MM.1S (cell line): ENCODE measurements around the gene KCNIP4.

Experiments
- EZH2 ChIP-seq: fragments of 300-600 bp; sonication (generic); optimal IDR thresholded peaks from 2 replicates; pipeline ENCODE3; 2017; ENCODE audit warnings: low read depth, mild to moderate bottlenecking, antibody characterized with exemption, low read length, mixed read lengths
- TF ChIP-seq, protein P1 (sequence below): fragments of 300-600 bp; sonication (generic); IDR thresholded peaks from 2 replicates; pipeline ENCODE4 v1.5.1; 2016; ENCODE audit warnings: antibody characterized with exemption, low read length, mixed read lengths

- TF ChIP-seq, protein P1, sequence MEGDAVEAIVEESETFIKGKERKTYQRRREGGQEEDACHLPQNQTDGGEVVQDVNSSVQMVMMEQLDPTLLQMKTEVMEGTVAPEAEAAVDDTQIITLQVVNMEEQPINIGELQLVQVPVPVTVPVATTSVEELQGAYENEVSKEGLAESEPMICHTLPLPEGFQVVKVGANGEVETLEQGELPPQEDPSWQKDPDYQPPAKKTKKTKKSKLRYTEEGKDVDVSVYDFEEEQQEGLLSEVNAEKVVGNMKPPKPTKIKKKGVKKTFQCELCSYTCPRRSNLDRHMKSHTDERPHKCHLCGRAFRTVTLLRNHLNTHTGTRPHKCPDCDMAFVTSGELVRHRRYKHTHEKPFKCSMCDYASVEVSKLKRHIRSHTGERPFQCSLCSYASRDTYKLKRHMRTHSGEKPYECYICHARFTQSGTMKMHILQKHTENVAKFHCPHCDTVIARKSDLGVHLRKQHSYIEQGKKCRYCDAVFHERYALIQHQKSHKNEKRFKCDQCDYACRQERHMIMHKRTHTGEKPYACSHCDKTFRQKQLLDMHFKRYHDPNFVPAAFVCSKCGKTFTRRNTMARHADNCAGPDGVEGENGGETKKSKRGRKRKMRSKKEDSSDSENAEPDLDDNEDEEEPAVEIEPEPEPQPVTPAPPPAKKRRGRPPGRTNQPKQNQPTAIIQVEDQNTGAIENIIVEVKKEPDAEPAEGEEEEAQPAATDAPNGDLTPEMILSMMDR, result no peak
- no peak for TF ChIP-seq EZH2
These were observed 865.2 kb downstream of the KCNIP4 start for GRCh38 chr4:21083413-21083812.
